HG02981 (cell line): ENCODE data around the gene WNT2B.
"Not testable (repeated sequence)": the region's sequence is repeated elsewhere in the genome, so short reads cannot be mapped to it uniquely, and the experiment has no call there.

Experiments
- ATAC-seq: cut with Tn5 transposase; IDR thresholded peaks from one replicate; pipeline ENCODE4 v1.9.1; 2021; ENCODE audit warnings: mild to moderate bottlenecking, moderate library complexity; ENCODE audit not compliant: unreplicated experiment

Gene WNT2B

DNA sequence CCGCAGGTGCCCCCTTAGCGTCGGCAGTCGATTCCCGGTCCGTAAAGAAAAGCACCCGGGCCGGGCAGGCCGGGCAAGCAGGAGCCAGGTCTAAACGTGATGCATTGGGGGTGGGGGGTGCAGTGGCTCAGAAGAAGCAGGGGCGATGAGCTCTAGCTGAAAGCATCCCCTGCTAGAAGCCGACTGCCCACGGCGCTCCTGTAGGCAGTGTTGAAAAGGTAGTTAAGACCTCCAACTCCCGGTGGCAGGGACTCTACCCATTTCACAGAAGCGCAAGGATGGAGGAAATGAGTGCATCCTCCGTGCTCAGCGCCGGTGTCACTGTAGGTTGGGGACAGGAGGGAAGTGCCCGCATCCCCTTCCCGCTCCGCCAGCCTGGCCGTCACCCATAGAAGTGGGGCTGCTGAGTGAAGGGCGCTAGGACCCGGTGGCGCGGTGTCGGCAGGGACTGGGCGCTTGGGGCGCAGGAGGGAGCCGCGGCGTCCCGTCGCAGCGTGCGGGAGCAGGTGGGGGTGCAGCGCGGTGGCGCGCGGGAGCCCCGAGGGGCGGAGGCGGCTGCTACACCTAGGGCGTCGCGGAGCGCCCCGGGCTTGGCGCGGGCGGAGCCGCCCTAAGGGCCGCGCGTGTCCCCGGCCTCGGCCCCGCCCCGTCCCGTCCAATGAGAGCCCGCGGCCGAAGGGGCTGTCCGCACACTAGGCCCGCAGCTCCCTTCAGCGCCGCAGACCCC is at the start of gene WNT2B:
Gene WNT2B (plus strand): TSS at position 688 of the 727 bp plus-strand sequence. CDS start 298 bp downstream, outside the sequence.
- peak; percentile 57 for ATAC-seq

DNA sequence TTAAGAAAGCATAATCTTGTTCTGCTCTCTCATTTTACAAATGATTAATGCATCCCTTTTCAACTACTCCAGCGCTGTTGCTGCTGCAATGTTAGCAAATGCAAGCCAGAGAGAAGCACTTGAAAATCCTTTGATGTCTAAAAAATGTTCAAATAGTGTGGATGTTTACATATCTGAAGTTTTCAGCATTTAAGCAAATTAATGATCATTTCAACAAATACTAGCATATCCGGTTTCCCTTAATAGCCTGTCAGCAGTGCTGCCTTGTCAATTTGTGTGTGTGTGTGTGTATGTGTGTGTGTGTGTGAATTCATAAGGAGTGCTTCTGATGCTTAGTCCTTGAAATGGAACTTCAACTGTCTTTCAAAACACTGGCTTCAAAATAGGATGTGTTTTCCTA is 48.1 kb upstream of the WNT2B start:
- ATAC-seq, result no peak

DNA sequence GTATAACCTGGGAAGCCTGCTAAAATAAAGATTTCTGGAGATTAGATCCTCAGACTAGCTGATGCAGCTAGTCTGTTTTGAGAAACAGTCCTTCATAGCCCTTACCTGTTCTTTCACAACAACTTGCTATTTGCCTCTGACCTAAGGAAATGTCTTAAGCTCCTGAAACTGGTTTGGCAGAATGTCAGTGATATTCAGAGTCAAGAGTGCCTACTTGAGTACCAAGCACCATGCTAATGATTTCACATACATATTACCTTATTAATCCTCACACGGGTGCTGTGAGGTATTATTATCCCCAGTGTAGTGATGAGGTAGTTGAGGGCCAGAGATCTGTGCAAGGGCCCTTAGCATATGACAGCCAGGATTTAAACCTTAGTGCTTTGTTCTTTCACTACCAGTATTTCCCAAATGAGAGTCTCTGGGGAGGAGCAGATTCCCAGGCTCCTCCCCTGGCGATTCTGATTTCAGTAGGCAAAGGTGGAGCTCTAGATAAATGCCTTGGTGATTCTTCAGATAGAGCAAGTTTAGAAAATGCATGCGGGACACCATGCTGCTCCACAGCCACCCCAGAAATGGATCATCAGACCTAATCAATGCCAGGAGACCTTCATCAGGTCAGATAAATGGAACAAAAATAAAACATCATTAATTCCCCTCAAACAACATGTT is 47.4 kb upstream of the WNT2B start:
- no peak for ATAC-seq

DNA sequence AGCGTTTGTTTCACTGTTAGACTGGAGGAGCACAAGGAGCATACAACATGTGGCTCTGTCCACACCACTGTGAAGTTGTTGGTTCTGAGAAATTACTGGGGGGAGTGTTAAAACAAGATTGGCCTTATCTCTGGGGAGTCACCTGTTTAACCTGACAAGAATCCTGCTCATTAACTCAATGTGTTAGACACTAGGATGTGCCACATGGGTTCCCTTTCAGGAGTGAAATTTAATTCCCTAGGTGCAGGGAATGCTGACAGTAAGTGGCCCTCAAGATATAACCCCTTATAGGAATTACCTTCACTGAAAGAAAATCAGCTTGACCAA is 45.8 kb upstream of the WNT2B start:
- no peak for ATAC-seq

DNA sequence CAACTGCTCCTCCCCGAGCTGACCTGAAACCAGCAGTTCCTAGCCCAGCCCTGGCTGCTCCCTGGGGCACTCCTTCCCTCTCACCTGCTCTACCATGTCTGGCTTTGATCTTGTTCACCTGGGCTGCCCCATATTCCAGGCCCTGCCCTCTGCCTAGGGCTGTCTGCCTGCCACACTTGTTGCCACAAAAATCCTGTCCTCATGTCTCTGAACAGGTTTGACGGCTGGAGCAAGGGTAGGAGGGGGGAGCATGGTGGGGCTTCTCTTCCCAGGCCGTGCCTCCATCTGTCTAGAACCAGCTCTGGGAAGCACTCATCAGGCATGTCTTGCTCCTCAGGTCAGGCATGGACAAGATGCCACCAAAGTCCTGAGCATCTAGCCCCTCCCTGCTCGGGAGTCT is 44.3 kb upstream of the WNT2B start:
- ATAC-seq, result no peak

DNA sequence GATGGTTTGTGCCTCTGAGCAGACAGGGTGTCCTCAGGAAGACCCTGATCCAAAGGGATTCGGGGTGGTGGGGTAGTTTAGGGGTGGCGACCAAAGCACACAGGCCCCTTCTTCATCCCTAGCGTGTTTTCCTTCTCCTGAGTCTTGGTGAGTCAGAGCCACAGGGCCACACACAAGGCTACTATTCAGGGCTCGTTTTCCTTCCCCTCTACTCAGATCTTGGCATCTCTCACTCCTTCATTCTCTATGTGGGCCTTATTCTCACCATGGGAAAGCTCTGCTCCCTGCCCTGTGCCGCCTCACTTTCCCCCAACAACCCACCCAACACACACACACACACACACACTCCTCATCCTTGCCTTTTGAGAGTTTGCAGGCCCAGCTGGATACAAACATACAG is 43.6 kb upstream of the WNT2B start:
- ATAC-seq, result no peak

DNA sequence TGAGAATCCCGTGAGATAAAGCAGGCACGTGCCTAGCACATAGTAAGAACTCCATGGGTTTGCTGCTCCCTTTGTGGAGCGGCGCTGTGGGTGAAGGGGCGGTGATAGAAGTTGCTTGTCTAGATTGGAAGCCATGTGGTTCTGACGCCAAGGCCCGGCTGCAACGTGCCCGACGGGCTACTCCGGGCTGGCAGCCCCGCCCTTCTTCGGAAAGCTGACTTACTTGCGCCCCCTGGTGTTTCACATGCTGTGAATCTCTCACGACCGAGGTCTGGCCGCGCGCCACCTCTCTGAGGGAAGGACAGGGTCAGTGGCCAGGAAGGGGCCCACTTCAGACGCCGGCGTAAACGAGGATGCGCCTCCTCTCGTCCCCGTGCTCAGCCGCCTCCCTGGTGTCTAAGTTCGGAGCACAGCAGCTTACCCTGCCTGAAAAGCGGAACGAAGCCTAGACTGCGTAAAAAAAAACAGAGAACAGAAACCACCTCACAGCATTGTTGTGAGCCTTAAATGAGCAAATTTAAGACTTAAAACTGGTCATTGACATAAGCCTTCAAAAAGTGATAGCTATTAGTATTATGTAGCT is 42.6 kb upstream of the WNT2B start:
- peak; percentile 84 for ATAC-seq

DNA sequence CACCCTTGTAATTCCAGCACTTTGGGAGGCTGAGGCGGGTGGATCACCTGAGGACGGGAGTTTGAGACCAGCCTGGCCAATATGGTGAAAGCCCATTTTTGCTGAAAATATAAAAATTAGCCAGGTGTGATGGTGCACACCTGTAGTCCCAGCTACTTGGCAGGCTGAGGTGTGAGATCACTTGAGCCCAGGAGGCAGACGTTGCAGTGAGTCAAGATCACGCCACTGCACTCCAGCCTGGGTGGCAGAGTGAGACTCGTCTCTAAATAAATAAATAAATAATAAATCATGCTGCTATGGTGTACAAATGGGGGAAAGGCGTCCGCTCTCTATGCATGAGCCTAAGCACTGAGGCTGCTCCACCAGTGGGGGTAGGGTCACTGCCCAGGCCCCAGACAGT is 38.4 kb upstream of the WNT2B start:
- ATAC-seq, result not testable (repeated sequence)

DNA sequence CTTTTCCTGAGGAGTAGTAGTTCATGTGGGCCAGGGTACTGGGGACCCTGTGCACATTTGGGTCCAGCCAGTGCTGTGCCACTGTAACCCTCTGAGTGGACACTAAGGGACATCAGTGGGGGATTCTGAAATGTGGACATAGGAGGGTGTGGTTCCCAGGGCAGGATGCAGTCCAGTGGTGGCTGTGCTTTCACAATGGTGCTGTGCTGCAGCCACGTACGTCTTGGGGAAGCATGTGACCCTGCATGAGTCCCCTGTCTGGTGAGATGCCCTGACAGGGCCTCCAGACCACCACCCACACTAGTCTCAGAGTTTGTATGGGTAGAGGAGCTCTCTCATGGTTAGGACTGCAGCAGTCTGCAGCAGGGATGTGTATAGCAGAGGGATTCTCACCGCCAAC is 37.8 kb upstream of the WNT2B start:
- ATAC-seq, result no peak

DNA sequence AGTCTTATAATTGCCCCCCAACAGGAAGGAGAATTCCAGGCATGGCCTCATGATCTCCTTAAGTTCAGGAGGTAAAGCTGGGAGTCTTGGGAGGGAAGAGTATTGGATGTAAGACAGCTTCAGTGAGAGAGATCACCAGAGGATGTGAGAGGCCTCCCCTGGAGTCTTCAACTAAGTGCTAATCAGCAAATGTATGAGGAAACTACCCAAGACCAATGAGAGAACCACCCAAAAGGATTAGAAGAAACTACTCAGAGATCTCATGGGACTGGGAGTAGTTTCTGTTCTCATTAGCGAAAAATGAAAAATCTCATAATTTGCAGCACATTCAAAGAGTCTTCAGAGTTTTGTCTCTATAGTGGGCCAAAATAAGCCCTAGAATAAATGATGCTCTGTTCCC is 36.6 kb upstream of the WNT2B start:
- no peak for ATAC-seq

DNA sequence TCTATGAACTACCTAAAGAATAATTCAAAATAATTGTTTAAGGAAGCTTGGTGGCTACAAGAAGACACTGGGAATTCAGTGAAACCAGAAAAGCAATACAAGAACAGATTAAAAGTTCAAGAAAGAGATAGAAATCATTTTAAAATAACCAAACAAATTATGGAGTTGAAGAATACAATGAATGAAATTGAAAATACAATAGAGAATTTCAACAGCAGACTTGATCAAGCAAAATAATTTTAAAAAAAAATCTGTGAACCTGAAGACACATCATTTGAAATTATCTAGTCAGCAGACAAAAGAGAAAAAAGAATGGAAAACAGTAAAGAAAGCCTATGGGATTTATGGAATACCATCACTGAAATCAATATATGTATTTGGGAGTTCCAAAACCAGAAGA is 31.2 kb upstream of the WNT2B start:
- ATAC-seq, result no peak

DNA sequence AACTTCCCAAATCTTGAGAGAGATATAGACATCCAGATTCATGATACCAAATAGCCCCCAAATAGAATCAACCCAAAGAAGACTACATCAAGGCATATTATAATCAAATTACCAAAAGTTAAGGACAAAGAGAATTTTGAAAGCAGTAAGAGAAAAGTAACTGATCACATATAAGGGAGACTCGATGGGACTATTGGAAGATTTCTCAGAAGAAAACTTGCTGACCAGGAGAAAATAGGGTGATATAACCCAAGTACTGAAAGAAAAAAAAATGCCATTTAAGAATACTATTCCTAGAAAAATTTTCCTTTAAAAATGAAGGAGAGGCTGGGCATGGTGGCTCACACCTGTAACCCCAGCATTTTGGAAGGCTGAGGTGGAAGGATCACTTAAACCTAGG is 30.5 kb upstream of the WNT2B start:
- no peak for ATAC-seq

DNA sequence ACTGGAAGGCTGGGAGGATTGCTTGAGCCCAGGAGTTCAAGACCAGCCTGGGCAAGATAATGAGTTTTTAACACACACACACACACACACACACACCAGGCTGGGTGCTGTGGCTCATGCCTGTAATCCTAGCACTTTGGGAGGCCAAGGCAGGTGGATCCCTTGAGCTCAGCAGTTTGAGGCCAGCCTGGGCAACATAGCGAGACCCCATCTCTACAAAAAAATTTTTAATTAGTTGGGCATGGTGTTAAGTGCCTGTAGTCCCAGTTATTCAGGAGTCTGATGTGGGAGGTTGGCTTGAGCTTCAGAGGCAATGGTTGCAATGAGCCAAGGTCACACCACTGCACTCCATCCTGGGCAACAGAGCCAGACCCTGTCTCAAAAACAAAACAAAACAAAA is 22.7 kb upstream of the WNT2B start:
- ATAC-seq, result not testable (repeated sequence)

DNA sequence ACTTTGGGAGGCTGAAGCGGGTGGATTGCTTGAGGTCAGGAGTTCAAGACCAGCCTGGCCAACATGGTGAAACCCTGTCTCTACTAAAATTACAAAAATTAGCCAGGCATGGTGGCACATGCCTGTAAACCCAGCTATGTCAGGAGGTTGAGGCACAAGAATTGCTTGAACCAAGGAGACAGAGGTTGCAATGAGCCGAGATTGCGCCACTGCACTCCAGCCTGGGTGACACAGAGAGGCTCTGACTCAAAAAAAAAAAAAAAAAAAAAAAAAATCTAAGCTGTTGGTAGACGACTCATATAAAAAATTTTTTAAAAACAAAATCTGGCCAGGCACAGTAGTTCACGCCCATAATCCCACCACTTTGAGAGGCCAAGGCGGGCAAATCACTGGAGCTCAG is 21.1 kb upstream of the WNT2B start:
- not testable (repeated sequence) for ATAC-seq

DNA sequence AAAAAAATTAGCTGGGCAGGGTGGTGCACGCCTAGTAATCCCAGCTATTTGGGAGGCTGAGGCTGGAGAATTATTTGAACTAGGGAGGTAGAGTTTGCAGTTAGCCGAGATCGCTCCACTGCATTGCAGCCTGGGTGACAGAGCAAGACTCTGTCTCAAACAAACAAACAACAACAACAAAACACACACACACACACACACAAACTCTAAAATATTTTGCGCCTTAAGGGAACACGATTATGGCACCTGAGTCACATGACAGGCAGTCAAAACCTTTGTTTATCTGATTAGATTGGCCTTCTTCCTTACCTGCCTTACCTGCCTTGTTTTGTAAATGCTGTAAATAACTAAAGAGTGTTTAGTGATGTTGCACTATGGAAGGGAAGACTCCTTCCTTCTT is 20.6 kb upstream of the WNT2B start:
- ATAC-seq, result no peak

DNA sequence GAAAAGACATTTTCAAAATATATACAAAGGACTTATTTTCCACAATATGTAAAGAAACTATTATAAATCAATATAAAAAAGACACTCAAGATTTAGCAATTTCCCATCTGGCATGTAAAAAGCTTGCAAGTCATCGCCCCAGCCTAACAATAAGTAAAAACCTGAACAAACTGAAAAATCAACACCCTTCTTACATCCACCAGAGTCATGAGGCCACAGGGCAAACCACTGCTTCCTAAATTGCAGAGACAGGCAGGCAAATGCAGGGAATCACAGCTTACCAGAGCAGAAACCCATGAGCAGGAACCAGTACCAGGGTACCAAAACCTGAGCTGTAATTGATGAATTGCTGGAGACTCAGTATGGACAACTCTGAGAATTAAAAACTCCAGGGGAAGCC is 16.7 kb upstream of the WNT2B start:
- no peak for ATAC-seq

DNA sequence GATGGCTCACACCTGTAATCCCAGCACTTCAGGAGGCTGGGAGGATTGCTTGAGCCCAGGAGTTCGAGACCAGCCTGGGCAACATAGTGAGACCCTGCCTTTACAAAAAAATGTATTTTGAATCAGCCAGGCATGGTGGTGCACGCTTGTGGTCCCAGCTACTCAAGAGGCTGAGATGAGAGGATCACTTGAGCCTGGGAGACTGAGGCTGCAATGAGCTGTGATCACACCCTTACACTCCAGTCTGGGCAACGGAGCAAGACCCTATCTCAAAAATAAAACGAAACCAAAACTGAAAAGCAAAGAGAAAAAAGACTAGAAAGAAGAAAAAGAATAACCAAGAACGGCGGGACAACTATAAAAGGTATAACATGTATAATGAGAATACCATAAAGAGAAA is 15.4 kb upstream of the WNT2B start:
- no peak for ATAC-seq

DNA sequence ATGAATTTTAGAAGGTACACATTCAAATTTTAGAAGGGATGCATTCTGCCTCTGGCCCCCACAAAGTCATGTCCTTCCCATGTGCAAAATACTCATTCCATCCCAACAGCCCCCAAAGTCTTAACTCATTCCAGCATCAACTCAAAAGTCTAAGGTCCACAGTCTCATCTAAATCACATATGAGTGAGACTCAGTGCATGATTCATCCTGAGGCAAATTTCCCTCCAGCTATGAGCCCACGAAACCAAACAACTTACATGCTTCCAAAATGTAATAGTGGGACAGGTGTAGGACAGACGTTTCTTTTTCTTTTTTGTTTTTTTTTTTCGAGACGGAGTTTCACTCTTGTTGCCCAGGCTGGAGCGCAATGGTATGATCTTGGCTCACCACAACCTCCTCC is 12.5 kb upstream of the WNT2B start:
- no peak for ATAC-seq

DNA sequence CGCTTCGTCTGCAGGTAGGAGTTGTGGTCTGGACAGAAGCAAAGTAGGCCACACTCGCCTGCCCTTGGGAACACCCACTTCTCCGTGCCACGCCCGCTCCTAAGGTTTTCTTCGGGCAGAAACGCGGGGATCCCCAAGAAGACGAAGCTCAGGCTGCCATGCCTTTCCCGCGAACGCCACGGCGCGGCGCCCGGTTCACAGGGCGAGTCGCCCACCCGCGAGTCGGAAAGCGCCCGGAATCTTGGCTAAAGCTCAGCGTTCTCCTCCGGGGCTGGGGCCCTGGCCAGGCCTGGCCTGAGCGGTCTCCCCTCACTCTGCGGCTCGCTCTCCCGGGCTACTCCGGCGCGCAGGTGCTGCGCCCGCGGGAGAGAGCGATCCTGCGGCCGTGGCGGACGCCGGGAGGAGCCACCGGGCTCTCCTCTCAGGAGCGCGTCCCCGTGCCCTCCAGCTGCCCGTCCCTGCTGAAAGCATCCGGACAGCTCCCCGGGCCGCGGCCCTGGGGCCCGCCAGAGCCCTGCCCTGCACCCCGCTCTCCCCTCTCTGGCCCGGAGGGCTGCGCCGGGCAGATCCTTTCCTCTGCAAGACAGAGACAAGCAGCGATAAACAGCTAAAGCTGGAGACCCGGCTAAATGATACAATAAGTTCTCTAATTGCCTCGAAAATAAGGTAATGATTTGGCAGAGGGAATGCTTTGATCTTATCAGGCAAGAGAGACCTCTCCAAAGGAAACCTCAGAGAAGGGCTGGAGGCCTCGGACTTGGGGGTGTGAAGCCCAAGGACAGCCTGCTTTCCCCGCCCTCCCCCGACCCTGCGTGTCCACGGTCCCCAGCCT is 6.7 kb upstream of the WNT2B start:
- no peak for ATAC-seq

DNA sequence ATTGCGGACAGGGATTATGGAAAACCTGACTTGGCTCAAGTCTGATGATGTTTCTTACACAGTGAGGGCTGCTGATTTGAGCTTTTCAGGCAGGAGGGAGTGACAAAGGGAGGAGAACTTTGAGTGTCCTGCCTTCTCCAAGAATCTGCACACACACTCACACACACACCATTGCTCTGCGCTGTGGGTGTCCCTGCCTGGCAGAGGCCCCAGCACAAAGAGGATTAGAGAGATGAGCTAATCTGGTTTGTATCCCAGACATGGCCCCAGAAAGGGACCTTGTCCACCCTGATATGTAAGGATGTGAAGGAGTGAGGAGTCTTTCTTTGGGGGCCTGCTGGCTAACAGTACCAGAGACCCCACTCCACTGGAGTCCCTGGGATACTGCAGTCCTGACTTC is 5.9 kb upstream of the WNT2B start:
- ATAC-seq, result no peak

DNA sequence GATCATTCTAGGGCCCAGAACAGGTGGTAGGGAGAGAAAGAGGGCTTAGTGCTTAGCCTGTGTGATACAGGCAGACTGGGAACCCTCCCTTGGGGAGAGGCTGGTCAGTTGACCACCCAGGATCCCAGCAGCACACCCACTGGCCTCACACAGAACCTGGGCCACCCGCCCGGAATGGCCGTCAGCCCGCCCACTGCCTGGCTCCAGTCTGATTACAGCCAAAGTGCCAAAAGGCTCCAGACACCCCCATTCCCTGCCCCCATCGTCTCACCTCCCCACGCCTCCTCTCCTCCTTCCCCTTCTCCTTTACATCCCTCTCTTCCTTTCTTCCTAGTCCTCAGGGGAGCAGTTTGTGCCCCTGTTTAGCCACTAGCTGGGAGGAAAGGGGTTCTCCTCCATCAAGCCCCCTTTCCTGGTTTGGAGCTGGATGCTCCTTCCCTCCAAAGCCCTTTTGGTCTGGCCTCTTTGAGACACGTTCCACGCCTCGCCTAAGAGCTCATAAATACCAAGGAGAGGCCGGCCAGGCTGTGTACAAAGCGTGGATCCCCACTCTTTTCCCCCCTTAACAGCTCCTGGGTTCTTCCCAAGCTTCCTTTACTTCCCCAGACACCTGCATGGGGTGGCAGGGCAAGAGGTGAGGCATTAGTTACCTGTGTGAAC is 4.6 kb upstream of the WNT2B start:
- ATAC-seq, result no peak
